Measurements from ENCODE around the gene FAM13A.

The FAM13A gene

DNA sequence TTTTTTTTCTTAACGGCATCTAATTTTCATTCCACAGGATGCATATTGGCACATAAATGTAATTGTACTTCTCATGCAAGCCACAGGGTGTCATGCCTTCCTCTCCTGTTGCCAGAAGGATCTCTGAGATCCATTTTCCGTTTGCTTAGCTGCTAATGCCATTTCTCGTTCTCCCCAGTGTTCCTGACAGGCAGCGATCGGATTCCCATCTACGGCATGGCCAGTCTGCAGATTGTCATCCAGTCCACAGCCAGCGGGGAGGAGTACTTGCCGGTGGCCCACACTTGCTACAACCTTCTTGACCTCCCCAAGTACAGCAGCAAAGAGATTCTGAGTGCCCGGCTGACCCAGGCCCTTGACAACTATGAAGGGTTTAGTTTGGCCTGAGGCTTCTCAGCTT, 350.4 kb downstream of the FAM13A start:
- Histone ChIP-seq H3K4me3 (ENCODE audit: low read depth in 1 of 2, low read length in 1 of 2) (no peak overlapping the region), H3K36me3 (peaks cover 95% of the 10 kb centered on the region), H3K4me1 (ENCODE audit: control insufficient read depth in 1 of 2, insufficient read depth in 1 of 2, low read depth in 1 of 2, low read length in 1 of 2) (no peaks in the 10 kb centered on the region), H3K9me3 (no peaks in the 10 kb centered on the region), H3K27ac (no peak overlapping the region), H3K27me3 (no peaks in the 10 kb centered on the region)
- TF ChIP-seq, protein P1, sequence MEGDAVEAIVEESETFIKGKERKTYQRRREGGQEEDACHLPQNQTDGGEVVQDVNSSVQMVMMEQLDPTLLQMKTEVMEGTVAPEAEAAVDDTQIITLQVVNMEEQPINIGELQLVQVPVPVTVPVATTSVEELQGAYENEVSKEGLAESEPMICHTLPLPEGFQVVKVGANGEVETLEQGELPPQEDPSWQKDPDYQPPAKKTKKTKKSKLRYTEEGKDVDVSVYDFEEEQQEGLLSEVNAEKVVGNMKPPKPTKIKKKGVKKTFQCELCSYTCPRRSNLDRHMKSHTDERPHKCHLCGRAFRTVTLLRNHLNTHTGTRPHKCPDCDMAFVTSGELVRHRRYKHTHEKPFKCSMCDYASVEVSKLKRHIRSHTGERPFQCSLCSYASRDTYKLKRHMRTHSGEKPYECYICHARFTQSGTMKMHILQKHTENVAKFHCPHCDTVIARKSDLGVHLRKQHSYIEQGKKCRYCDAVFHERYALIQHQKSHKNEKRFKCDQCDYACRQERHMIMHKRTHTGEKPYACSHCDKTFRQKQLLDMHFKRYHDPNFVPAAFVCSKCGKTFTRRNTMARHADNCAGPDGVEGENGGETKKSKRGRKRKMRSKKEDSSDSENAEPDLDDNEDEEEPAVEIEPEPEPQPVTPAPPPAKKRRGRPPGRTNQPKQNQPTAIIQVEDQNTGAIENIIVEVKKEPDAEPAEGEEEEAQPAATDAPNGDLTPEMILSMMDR (IDR thresholded peaks at IDR 0.05): no peak

DNA sequence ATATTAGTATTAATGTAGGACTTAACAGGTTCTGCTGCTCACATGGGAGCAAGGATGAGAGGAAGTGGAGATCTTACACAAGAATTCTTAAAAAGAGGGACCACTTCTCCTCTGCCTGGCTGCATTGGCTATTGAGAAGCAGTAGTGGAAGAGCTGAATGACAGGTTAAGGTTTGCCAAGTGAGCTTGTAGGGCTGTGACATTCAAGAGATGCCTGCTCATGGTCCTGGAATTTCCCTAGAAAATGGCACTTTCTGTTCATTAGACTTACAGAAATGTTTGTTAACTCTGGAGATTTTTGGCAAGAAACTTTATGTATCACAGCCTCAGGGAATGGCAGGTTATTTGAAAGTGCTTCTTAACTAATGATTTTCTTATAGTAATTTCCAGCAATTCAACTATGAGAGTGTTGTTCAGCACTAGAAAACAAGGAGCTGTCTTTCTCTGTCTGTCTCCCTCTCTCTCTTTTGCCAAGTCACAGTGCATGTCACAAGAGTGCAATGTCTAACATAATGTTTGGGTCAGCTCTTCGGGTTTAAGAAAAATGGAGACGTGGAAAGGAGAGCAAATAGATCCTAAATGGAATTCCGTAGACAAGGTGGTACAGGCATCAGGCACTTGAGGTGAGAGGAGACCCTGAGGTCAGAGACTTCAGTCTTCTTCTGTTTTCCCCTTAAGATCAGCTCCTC, 351.0 kb downstream of the FAM13A start:
- Histone ChIP-seq H3K36me3 (peaks cover 94% of the 10 kb centered on the region), H3K9me3 (no peaks in the 10 kb centered on the region), H3K27ac (no peak overlapping the region), H3K4me1 (ENCODE audit: control insufficient read depth in 1 of 2, insufficient read depth in 1 of 2, low read depth in 1 of 2, low read length in 1 of 2) (no peaks in the 10 kb centered on the region), H3K4me3 (ENCODE audit: low read depth in 1 of 2, low read length in 1 of 2) (no peak overlapping the region), H3K27me3 (no peaks in the 10 kb centered on the region)
- TF ChIP-seq, protein P1 (IDR thresholded peaks at IDR 0.05): no peak

DNA sequence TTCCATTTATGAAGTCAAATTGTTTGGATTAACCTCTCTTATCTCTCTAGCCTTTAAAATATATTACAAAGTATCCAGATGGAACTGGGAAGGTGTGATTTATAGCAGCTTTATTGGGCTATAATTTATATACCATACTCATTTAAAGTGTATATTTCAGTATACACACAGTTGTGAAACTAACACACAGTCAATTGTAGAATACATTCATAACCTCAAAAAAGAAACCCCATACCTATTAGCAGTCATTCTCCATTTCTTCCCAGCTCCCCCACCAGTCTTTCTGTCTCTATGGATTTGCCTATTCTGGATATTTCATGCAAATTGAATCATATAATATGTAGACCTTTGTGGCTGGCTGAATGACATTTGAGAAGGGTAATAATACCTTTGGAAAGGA, 351.8 kb downstream of the FAM13A start:
- Histone ChIP-seq H3K27ac (no peak overlapping the region), H3K4me1 (ENCODE audit: control insufficient read depth in 1 of 2, insufficient read depth in 1 of 2, low read depth in 1 of 2, low read length in 1 of 2) (no peaks in the 10 kb centered on the region), H3K36me3 (peaks cover 90% of the 10 kb centered on the region), H3K27me3 (no peaks in the 10 kb centered on the region), H3K4me3 (ENCODE audit: low read depth in 1 of 2, low read length in 1 of 2) (no peak overlapping the region), H3K9me3 (no peaks in the 10 kb centered on the region)
- TF ChIP-seq, protein P1 (IDR thresholded peaks at IDR 0.05): no peak

DNA sequence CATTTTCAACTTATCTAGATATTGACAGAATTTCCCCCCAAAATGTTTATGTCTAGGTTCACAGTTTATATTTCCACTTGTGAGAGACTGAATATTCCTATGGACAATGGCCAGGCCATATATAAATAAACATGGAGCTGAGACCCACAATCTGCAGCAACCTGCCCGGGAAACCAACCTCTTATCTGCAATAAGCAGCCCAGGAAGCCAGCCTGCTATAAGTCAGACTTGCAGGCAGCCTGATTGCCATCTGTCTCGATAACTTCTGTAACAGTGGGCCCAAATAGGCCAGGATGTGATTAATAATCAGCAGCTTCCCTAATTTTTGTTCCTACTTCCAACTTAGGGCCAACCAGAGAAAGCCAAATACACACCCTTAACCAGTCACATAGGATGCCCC, 354.2 kb downstream of the FAM13A start:
- no peak overlapping the region for H3K4me3 ChIP-seq (ENCODE audit: low read depth in 1 of 2, low read length in 1 of 2)
- no peaks in the 10 kb centered on the region for H3K27me3 ChIP-seq
- H3K9me3 ChIP-seq: no peaks in the 10 kb centered on the region
- H3K4me1 ChIP-seq (ENCODE audit: control insufficient read depth in 1 of 2, insufficient read depth in 1 of 2, low read depth in 1 of 2, low read length in 1 of 2): no peaks in the 10 kb centered on the region
- peaks cover 76% of the 10 kb centered on the region for H3K36me3 ChIP-seq
- TF ChIP-seq, protein P1 (IDR thresholded peaks at IDR 0.05): no peak
- H3K27ac ChIP-seq: no peak overlapping the region

DNA sequence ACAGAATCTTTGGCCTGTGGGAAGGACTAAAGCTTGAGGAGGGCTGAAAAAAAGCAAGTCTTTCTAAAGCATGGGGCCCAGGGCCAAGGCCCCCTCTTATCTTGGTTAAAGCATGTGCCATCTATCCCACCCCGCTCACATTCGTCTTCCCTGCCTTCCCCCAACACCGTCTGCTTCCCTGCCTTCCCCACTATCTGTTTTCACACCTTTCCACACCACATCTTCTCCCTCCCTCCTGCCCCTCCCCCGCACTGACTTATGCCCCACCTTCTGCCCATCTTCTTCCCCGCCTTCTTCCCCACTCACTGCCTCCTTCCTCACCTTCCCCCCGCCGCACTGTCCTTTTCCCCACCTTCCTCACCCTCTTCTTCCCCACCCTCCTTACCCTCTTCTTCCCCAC, 358.5 kb downstream of the FAM13A start:
- Histone ChIP-seq H3K27me3 (no peaks in the 10 kb centered on the region), H3K27ac (no peak overlapping the region), H3K36me3 (peaks cover 58% of the 10 kb centered on the region), H3K9me3 (no peaks in the 10 kb centered on the region), H3K4me3 (ENCODE audit: low read depth in 1 of 2, low read length in 1 of 2) (no peak overlapping the region), H3K4me1 (ENCODE audit: control insufficient read depth in 1 of 2, insufficient read depth in 1 of 2, low read depth in 1 of 2, low read length in 1 of 2) (no peaks in the 10 kb centered on the region)
- TF ChIP-seq, protein P1 (IDR thresholded peaks at IDR 0.05): no peak

Data from neutrophil (primary cell).